HepG2 (cell line): Measurements from ENCODE around the gene NYNRIN. TPM values are rescaled to one million over a fixed set of nuclear protein-coding genes. Genes with fewer than 3 reads are reported as not detected.

Source experiments
- ETV5 ChIP-seq: IDR thresholded peaks from 2 replicates; pipeline ENCODE4 v1.6.1; 2018; ENCODE audit warnings: missing biosample characterization, missing genetic modification reagents, inconsistent platforms, borderline replicate concordance
- MTF1 ChIP-seq: sonication (generic); formaldehyde crosslinking; IDR thresholded peaks from 2 replicates; pipeline ENCODE4 v1.5.0; 2020; ENCODE audit warnings: missing genetic modification reagents
- NKX3-1 ChIP-seq: sonication (generic); formaldehyde crosslinking; IDR thresholded peaks from 2 replicates; pipeline ENCODE4 v1.5.0; 2020; ENCODE audit warnings: missing genetic modification reagents
- PAF1 ChIP-seq: IDR thresholded peaks from 2 replicates; pipeline ENCODE4 v1.6.1; 2016; ENCODE audit warnings: missing genetic modification reagents, missing compliant biosample characterization
- PRPF4 ChIP-seq: fragments of 200-400 bp; formaldehyde crosslinking; IDR thresholded peaks from 2 replicates; pipeline ENCODE4 v1.6.1; 2016; ENCODE audit warnings: low read length, low read depth; ENCODE audit not compliant: poor library complexity, severe bottlenecking
- XRCC5 ChIP-seq: fragments of 200-400 bp; formaldehyde crosslinking; optimal IDR thresholded peaks from 2 replicates; pipeline ENCODE3; 2017; ENCODE audit warnings: mild to moderate bottlenecking, low read length
- ZFP41 ChIP-seq: sonication (generic); formaldehyde crosslinking; IDR thresholded peaks from 2 replicates; pipeline ENCODE4 v1.4.0; 2020; ENCODE audit warnings: mild to moderate bottlenecking, missing genetic modification reagents, borderline replicate concordance
- ZNF234 ChIP-seq: sonication (generic); formaldehyde crosslinking; conservative IDR thresholded peaks from 2 replicates; pipeline ENCODE4 v1.5.1; 2020; ENCODE audit warnings: mild to moderate bottlenecking, missing genetic modification reagents
- ZNF7 ChIP-seq: IDR thresholded peaks from 2 replicates; pipeline ENCODE4 v1.6.1; 2016; ENCODE audit warnings: missing biosample characterization, missing genetic modification reagents
- ZSCAN29 ChIP-seq: sonication (generic); formaldehyde crosslinking; conservative IDR thresholded peaks from 2 replicates; pipeline ENCODE4 v1.4.0; 2020; ENCODE audit warnings: mild to moderate bottlenecking, missing genetic modification reagents
- polyA plus RNA-seq, 8 experiments: library from polyadenylated mRNA; depleted of rRNA in 3 of 8; stranded (reverse) in 7 of 8; unstranded in 1 of 8; fragments of >200 nt; fragmentation: Illumina TruSeq in 4 of 8; extraction: Trizol in 4 of 8; gene quantifications; 2 replicates each; pipeline versions ENCODE4 v1.2.1 to v1.2.3, GENCODE V29; 2011 to 2016; ENCODE audit warnings: low read depth in 4 of 8, missing spikeins in 1 of 8, mixed read lengths in 1 of 8; ENCODE audit not compliant: insufficient read depth in 1 of 8
- total RNA-seq, 5 experiments: library from RNA; depleted of rRNA; stranded (reverse); fragments of >200 nt; fragmentation: Illumina TruSeq; extraction: Trizol; gene quantifications; 2 replicates each; pipeline ENCODE4 v1.2.3, GENCODE V29; 2016; ENCODE audit warnings: low read depth in 1 of 5
- TF ChIP-seq, protein P1 (sequence below): sonication (generic); formaldehyde crosslinking; IDR thresholded peaks from 2 replicates; pipeline ENCODE4 v1.4.0; 2020; ENCODE audit warnings: low read depth, missing genetic modification reagents
- TF ChIP-seq, protein P2 (sequence below): IDR thresholded peaks from 2 replicates; pipeline ENCODE4 v1.6.1; 2012; ENCODE audit warnings: low read depth, low read length, improper control_type of control experiment
- TF ChIP-seq, protein P3 (sequence below): sonication (generic); formaldehyde crosslinking; IDR thresholded peaks from 2 replicates; pipeline ENCODE4 v1.4.0; 2020; ENCODE audit warnings: mild to moderate bottlenecking, missing genetic modification reagents
- TF ChIP-seq, protein P4 (sequence below): sonication (generic); formaldehyde crosslinking; IDR thresholded peaks from 2 replicates; pipeline ENCODE4 v1.4.0; 2020; ENCODE audit warnings: missing genetic modification reagents; ENCODE audit errors: not compliant biosample characterization
- TF ChIP-seq, protein P5 (sequence below): sonication (generic); formaldehyde crosslinking; IDR thresholded peaks from 2 replicates; pipeline ENCODE4 v1.5.1; 2020; ENCODE audit warnings: missing genetic modification reagents, mild to moderate bottlenecking, borderline replicate concordance
- TF ChIP-seq, protein P6 (sequence below): IDR thresholded peaks from 2 replicates; pipeline ENCODE4 v1.6.1; 2012; ENCODE audit warnings: inconsistent platforms

NYNRIN gene
- total and polyA plus RNA-seq, 2 of the 13 experiments (the other 11 are each of a cell fraction or from before 2014, with no cell fraction given), result 0.63 to 1.1 TPM

DNA sequence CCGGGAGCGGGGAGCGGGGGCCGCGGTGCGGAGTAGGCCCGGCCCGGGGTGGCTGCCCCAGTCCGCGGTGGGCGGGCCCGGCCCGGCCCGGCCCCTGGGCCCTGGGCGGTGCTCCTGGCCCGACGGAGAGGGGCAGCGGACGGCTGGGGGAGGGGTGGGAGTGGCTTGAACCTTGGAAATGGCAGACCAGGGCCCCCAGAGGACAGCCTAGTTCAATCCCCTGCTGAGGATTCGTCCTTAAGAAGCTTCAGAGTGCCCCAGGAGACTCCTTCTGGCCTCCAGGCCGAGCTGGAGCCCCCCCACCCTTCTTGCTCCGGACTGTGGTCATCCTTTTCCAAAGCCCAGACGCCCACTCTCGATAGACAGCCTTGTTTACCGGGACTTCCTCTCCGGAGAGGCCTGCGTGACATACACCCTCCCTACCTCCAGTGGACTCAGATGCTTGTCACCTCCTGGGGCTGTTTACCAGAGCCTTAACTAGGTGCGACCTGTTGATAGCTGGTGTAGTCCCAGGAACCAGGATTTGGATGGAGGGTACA is 31.4 kb downstream of the NYNRIN start (continued):
- TF ChIP-seq, protein P1, sequence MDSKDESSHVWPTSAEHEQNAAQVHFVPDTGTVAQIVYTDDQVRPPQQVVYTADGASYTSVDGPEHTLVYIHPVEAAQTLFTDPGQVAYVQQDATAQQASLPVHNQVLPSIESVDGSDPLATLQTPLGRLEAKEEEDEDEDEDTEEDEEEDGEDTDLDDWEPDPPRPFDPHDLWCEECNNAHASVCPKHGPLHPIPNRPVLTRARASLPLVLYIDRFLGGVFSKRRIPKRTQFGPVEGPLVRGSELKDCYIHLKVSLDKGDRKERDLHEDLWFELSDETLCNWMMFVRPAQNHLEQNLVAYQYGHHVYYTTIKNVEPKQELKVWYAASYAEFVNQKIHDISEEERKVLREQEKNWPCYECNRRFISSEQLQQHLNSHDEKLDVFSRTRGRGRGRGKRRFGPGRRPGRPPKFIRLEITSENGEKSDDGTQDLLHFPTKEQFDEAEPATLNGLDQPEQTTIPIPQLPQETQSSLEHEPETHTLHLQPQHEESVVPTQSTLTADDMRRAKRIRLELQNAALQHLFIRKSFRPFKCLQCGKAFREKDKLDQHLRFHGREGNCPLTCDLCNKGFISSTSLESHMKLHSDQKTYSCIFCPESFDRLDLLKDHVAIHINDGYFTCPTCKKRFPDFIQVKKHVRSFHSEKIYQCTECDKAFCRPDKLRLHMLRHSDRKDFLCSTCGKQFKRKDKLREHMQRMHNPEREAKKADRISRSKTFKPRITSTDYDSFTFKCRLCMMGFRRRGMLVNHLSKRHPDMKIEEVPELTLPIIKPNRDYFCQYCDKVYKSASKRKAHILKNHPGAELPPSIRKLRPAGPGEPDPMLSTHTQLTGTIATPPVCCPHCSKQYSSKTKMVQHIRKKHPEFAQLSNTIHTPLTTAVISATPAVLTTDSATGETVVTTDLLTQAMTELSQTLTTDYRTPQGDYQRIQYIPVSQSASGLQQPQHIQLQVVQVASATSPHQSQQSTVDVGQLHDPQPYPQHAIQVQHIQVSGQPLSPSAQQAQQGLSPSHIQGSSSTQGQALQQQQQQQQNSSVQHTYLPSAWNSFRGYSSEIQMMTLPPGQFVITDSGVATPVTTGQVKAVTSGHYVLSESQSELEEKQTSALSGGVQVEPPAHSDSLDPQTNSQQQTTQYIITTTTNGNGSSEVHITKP (CRISPR knock-in tag), result peak; percentile 6; the same call in 1 of the 2 replicates
- TF ChIP-seq, protein P2, sequence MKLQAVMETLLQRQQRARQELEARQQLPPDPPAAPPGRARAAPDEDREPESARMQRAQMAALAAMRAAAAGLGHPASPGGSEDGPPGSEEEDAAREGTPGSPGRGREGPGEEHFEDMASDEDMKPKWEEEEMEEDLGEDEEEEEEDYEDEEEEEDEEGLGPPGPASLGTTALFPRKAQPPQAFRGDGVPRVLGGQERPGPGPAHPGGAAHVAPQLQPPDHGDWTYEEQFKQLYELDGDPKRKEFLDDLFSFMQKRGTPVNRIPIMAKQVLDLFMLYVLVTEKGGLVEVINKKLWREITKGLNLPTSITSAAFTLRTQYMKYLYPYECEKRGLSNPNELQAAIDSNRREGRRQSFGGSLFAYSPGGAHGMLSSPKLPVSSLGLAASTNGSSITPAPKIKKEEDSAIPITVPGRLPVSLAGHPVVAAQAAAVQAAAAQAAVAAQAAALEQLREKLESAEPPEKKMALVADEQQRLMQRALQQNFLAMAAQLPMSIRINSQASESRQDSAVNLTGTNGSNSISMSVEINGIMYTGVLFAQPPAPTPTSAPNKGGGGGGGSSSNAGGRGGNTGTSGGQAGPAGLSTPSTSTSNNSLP, result no peak
- TF ChIP-seq ZSCAN29 (CRISPR knock-in tag) (no peak), NKX3-1 (no peak), ZNF7 (CRISPR knock-in tag) (peak; percentile 45; the same call in 1 of the 2 replicates), MTF1 (no peak), PAF1 (CRISPR knock-in tag) (no peak), ZFP41 (CRISPR knock-in tag) (peak; percentile 86; the same call in 1 of the 2 replicates), PRPF4 (peak; percentile 74), XRCC5 (no peak), ETV5 (peak; percentile 74; the same call in 1 of the 2 replicates), ZNF234 (CRISPR knock-in tag) (no peak)
- TF ChIP-seq, protein P3, sequence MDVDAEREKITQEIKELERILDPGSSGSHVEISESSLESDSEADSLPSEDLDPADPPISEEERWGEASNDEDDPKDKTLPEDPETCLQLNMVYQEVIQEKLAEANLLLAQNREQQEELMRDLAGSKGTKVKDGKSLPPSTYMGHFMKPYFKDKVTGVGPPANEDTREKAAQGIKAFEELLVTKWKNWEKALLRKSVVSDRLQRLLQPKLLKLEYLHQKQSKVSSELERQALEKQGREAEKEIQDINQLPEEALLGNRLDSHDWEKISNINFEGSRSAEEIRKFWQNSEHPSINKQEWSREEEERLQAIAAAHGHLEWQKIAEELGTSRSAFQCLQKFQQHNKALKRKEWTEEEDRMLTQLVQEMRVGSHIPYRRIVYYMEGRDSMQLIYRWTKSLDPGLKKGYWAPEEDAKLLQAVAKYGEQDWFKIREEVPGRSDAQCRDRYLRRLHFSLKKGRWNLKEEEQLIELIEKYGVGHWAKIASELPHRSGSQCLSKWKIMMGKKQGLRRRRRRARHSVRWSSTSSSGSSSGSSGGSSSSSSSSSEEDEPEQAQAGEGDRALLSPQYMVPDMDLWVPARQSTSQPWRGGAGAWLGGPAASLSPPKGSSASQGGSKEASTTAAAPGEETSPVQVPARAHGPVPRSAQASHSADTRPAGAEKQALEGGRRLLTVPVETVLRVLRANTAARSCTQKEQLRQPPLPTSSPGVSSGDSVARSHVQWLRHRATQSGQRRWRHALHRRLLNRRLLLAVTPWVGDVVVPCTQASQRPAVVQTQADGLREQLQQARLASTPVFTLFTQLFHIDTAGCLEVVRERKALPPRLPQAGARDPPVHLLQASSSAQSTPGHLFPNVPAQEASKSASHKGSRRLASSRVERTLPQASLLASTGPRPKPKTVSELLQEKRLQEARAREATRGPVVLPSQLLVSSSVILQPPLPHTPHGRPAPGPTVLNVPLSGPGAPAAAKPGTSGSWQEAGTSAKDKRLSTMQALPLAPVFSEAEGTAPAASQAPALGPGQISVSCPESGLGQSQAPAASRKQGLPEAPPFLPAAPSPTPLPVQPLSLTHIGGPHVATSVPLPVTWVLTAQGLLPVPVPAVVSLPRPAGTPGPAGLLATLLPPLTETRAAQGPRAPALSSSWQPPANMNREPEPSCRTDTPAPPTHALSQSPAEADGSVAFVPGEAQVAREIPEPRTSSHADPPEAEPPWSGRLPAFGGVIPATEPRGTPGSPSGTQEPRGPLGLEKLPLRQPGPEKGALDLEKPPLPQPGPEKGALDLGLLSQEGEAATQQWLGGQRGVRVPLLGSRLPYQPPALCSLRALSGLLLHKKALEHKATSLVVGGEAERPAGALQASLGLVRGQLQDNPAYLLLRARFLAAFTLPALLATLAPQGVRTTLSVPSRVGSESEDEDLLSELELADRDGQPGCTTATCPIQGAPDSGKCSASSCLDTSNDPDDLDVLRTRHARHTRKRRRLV (CRISPR knock-in tag), result no peak
- TF ChIP-seq, protein P4, sequence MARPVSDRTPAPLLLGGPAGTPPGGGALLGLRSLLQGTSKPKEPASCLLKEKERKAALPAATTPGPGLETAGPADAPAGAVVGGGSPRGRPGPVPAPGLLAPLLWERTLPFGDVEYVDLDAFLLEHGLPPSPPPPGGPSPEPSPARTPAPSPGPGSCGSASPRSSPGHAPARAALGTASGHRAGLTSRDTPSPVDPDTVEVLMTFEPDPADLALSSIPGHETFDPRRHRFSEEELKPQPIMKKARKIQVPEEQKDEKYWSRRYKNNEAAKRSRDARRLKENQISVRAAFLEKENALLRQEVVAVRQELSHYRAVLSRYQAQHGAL (CRISPR knock-in tag), result no peak
- TF ChIP-seq, protein P5, sequence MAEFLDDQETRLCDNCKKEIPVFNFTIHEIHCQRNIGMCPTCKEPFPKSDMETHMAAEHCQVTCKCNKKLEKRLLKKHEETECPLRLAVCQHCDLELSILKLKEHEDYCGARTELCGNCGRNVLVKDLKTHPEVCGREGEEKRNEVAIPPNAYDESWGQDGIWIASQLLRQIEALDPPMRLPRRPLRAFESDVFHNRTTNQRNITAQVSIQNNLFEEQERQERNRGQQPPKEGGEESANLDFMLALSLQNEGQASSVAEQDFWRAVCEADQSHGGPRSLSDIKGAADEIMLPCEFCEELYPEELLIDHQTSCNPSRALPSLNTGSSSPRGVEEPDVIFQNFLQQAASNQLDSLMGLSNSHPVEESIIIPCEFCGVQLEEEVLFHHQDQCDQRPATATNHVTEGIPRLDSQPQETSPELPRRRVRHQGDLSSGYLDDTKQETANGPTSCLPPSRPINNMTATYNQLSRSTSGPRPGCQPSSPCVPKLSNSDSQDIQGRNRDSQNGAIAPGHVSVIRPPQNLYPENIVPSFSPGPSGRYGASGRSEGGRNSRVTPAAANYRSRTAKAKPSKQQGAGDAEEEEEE (CRISPR knock-in tag), result 0 out of 2 replicates have a peak, but pooled peaks have one; percentile 72
- TF ChIP-seq, protein P6, sequence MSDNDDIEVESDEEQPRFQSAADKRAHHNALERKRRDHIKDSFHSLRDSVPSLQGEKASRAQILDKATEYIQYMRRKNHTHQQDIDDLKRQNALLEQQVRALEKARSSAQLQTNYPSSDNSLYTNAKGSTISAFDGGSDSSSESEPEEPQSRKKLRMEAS, result no peak
